Neural crest cell (in vitro differentiated cells): ENCODE data around the gene BIRC6. TPM values are rescaled to one million over a fixed set of nuclear protein-coding genes. Genes with fewer than 3 reads are reported as not detected.

ENCODE experiments used
- DNase-seq: peaks from one replicate; pipeline ENCODE4 v3.0.0; 2021; ENCODE audit warnings: low read depth, mixed read lengths, low spot score
- H3K27ac Mint-ChIP-seq: one replicate; pipeline ENCODE4 v1.8.0; 2021; ENCODE audit warnings: mild to moderate bottlenecking, mixed read lengths; ENCODE audit not compliant: unreplicated experiment
- H3K27me3 Mint-ChIP-seq: 2 replicates; pipeline ENCODE4 v1.8.0; 2021; ENCODE audit warnings: low read depth, mild to moderate bottlenecking, mixed read lengths
- H3K36me3 Mint-ChIP-seq: 2 replicates; pipeline ENCODE4 v1.8.0; 2021; ENCODE audit warnings: low read depth, mild to moderate bottlenecking, mixed read lengths
- H3K4me1 Mint-ChIP-seq: 2 replicates; pipeline ENCODE4 v1.8.0; 2021; ENCODE audit warnings: mixed read lengths
- H3K4me3 Mint-ChIP-seq: one replicate; pipeline ENCODE4 v1.8.0; 2021; ENCODE audit warnings: mild to moderate bottlenecking, mixed read lengths
- H3K9me3 Mint-ChIP-seq: 2 replicates; pipeline ENCODE4 v1.8.0; 2021; ENCODE audit warnings: mixed read lengths
- CTCF ChIP-seq: fragments of 200-600 bp; sonication (generic); conservative IDR thresholded peaks from 2 replicates; pipeline ENCODE4 v1.5.0; 2021; ENCODE audit warnings: antibody characterized with exemption, mild to moderate bottlenecking
- total RNA-seq: library from RNA; stranded (reverse); gene quantifications from 2 replicates; pipeline ENCODE4 v1.2.1, GENCODE V29; 2021

The BIRC6 gene
- total RNA-seq, 1 donor from 2014 or later: 76.8 TPM

- Mint-ChIP-seq H3K27ac (no peak overlapping the region), H3K36me3 (peaks cover 11% of the 10 kb centered on the region), H3K27me3 (no peaks in the 10 kb centered on the region), H3K4me3 (no peak overlapping the region), H3K9me3 (no peaks in the 10 kb centered on the region), H3K4me1 (no peaks in the 10 kb centered on the region)
- DNase-seq: no peak
- no peak for TF ChIP-seq CTCF
Observed at GRCh38 chr2:32404691-32405090, 47.9 kb downstream of the BIRC6 start.

GRCh38 chr2:32416519-32416918 lies 59.7 kb downstream of the BIRC6 start:
- no peaks in the 10 kb centered on the region for H3K9me3 Mint-ChIP-seq
- H3K4me3 Mint-ChIP-seq: no peak overlapping the region
- H3K27me3 Mint-ChIP-seq: no peaks in the 10 kb centered on the region
- H3K36me3 Mint-ChIP-seq: peaks cover 17% of the 10 kb centered on the region
- H3K27ac Mint-ChIP-seq: no peak overlapping the region
- no peaks in the 10 kb centered on the region for H3K4me1 Mint-ChIP-seq
- DNase-seq: no peak
- no peak for TF ChIP-seq CTCF

GRCh38 chr2:32417659-32418058 lies 60.8 kb downstream of the BIRC6 start:
- H3K4me3 Mint-ChIP-seq: no peak overlapping the region
- DNase-seq: no peak
- no peaks in the 10 kb centered on the region for H3K9me3 Mint-ChIP-seq
- peaks cover 14% of the 10 kb centered on the region for H3K36me3 Mint-ChIP-seq
- no peak for TF ChIP-seq CTCF
- H3K27me3 Mint-ChIP-seq: no peaks in the 10 kb centered on the region
- no peaks in the 10 kb centered on the region for H3K4me1 Mint-ChIP-seq
- no peak overlapping the region for H3K27ac Mint-ChIP-seq

- Mint-ChIP-seq H3K27ac (no peak overlapping the region), H3K36me3 (peaks cover 14% of the 10 kb centered on the region), H3K9me3 (no peaks in the 10 kb centered on the region)
Observed at GRCh38 chr2:32418778-32419177, 62.0 kb downstream of the BIRC6 start.

GRCh38 chr2:32422133-32422532 lies 65.3 kb downstream of the BIRC6 start:
- H3K4me3 Mint-ChIP-seq: no peak overlapping the region
- DNase-seq: no peak
- H3K36me3 Mint-ChIP-seq: peaks cover 18% of the 10 kb centered on the region
- peaks cover 5% of the 10 kb centered on the region for H3K4me1 Mint-ChIP-seq
- no peaks in the 10 kb centered on the region for H3K27me3 Mint-ChIP-seq
- H3K9me3 Mint-ChIP-seq: no peaks in the 10 kb centered on the region
- no peak for TF ChIP-seq CTCF
- H3K27ac Mint-ChIP-seq: no peak overlapping the region

More at GRCh38 chr2:32418778-32419177, 62.0 kb downstream of the BIRC6 start:
- no peaks in the 10 kb centered on the region for H3K4me1 Mint-ChIP-seq
- no peak for DNase-seq
- no peak for TF ChIP-seq CTCF
- H3K4me3 Mint-ChIP-seq: no peak overlapping the region
- H3K27me3 Mint-ChIP-seq: no peaks in the 10 kb centered on the region

- H3K4me1 Mint-ChIP-seq: peaks cover 15% of the 10 kb centered on the region
- no peaks in the 10 kb centered on the region for H3K9me3 Mint-ChIP-seq
- no peak overlapping the region for H3K4me3 Mint-ChIP-seq
- no peak overlapping the region for H3K27ac Mint-ChIP-seq
- H3K27me3 Mint-ChIP-seq: no peaks in the 10 kb centered on the region
- no peak for TF ChIP-seq CTCF
- H3K36me3 Mint-ChIP-seq: peaks cover 12% of the 10 kb centered on the region
- DNase-seq: no peak
Observed at GRCh38 chr2:32423536-32423935, 66.7 kb downstream of the BIRC6 start.
